ENCODE results near the gene SURF4.

Gene SURF4

DNA sequence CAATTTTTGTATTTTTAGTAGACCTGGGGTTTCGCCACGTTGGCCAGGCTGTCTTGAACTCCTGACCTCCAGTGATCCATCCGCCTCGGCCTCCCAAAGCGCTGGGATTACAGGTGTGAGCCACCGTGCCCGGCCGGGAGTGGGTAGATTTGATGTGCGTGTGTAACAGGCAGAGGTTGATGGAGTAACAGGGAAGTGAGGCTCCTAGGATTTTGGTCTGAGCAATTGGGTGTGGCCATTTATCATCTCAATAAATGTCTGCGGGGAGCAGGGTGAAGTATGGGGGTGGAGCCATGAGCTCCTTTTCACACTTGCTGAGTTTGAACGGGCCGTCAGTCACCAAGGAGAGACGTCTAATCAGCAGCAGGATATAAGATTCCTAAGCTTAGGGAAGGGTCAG, 43.1 kb upstream of the SURF4 start:
- Histone ChIP-seq H3K4me3 (ENCODE audit: low read length) (peak overlapping the region; percentile 89), H3K79me2 (ENCODE audit: control insufficient read depth, low read length) (peaks cover 54% of the 10 kb centered on the region), H3K27ac (ENCODE audit: low read depth, low read length) (no peak overlapping the region), H3K4me2 (ENCODE audit: low read length) (peak overlapping the region; percentile 74), H3K9me2 (replicated peaks; ENCODE audit: control insufficient read depth, low read length) (no peaks in the 10 kb centered on the region), H3K9me3 (ENCODE audit: control insufficient read depth, insufficient read depth, low read length) (no peaks in the 10 kb centered on the region), H3K27me3 (ENCODE audit: control insufficient read depth, low read length) (no peaks in the 10 kb centered on the region), H4K20me1 (ENCODE audit: control insufficient read depth, insufficient read depth, low read depth, low read length) (peaks cover 11% of the 10 kb centered on the region; the same call in 1 of the 2 replicates), H3K4me1 (ENCODE audit: control insufficient read depth, low read length) (peaks cover 54% of the 10 kb centered on the region), H3F3A (ENCODE audit: control insufficient read depth, insufficient read depth) (peaks cover 13% of the 10 kb centered on the region), H3K36me3 (ENCODE audit: control insufficient read depth, low read length) (peaks cover 35% of the 10 kb centered on the region)
- TF ChIP-seq EZH2phosphoT487 (IDR thresholded peaks at IDR 0.05; ENCODE audit: borderline replicate concordance, low read length): no peak
- TF ChIP-seq, protein P1, sequence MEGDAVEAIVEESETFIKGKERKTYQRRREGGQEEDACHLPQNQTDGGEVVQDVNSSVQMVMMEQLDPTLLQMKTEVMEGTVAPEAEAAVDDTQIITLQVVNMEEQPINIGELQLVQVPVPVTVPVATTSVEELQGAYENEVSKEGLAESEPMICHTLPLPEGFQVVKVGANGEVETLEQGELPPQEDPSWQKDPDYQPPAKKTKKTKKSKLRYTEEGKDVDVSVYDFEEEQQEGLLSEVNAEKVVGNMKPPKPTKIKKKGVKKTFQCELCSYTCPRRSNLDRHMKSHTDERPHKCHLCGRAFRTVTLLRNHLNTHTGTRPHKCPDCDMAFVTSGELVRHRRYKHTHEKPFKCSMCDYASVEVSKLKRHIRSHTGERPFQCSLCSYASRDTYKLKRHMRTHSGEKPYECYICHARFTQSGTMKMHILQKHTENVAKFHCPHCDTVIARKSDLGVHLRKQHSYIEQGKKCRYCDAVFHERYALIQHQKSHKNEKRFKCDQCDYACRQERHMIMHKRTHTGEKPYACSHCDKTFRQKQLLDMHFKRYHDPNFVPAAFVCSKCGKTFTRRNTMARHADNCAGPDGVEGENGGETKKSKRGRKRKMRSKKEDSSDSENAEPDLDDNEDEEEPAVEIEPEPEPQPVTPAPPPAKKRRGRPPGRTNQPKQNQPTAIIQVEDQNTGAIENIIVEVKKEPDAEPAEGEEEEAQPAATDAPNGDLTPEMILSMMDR (IDR thresholded peaks at IDR 0.05; ENCODE audit: low read depth, low read length, poor library complexity, severe bottlenecking): no peak

DNA sequence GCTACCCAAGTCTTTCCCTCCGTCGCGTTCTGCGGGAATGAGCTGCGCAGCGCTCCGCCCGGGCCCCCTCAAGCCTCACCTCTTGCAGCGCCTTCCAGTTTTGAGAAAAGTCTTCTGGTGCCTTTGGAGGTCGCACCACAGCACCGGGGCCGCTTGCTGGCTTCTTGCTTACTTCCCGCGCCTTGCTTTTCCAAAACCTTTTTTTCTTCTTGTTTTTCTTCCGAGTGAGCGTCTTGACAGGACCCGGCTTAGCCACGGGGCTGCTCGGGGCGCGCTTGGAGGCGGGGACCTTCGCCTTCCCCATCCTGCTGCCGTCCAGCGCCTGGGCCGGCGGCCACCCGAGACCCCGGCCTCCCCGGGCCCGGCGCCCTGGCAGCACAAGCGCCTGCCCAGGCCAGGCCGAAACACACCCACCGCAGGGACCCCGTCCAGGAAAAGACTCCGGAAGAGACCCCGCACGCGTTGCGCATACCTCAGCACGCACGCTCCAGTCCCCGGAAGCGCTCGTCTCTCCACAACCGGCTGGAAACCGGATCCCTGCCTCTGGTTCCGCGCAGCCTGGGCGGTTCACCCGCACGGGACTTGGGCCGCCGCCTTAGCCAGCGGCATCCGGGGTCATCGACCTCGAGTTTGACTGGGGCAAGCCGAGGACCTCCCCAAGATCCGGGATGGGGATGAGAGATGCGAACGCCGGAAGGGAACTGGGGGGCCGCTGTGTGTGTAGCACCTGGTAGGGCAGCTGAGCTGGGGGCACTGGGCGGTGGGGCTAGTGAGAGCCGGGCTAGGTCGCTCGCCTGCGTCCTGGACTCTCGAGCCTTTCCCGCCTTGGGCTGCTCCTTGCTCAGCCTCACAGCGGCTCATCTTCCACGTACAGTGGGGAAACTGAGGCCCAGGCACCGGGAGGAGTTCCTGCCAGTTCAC, 41.9 kb upstream of the SURF4 start, which contains the start of gene REXO4:
REXO4 (minus strand) TSS at position 470 of the 921 bp plus-strand sequence; CDS start at position 304, 166 bp downstream.
- peaks cover 66% of the 10 kb centered on the region for H3K79me2 ChIP-seq (ENCODE audit: control insufficient read depth, low read length)
- H4K20me1 ChIP-seq (ENCODE audit: control insufficient read depth, insufficient read depth, low read depth, low read length): peaks cover 11% of the 10 kb centered on the region; the same call in 1 of the 2 replicates
- peaks cover 54% of the 10 kb centered on the region for H3K4me1 ChIP-seq (ENCODE audit: control insufficient read depth, low read length)
- H3K9me3 ChIP-seq (ENCODE audit: control insufficient read depth, insufficient read depth, low read length): no peaks in the 10 kb centered on the region
- H3K27me3 ChIP-seq (ENCODE audit: control insufficient read depth, low read length): no peaks in the 10 kb centered on the region
- H3K36me3 ChIP-seq (ENCODE audit: control insufficient read depth, low read length): peaks cover 46% of the 10 kb centered on the region
- peak within 1 kb of the TSS; percentile 74 for H3K4me2 ChIP-seq (ENCODE audit: low read length)
- TF ChIP-seq EZH2phosphoT487 (IDR thresholded peaks at IDR 0.05; ENCODE audit: borderline replicate concordance, low read length): no peak
- TF ChIP-seq, protein P1 (IDR thresholded peaks at IDR 0.05; ENCODE audit: low read depth, low read length, poor library complexity, severe bottlenecking): no peak
- H3K9me2 ChIP-seq (replicated peaks; ENCODE audit: control insufficient read depth, low read length): no peaks in the 10 kb centered on the region
- peak within 1 kb of the TSS; percentile 89 for H3K4me3 ChIP-seq (ENCODE audit: low read length)
- H3F3A ChIP-seq (ENCODE audit: control insufficient read depth, insufficient read depth): peaks cover 13% of the 10 kb centered on the region
- peak within 1 kb of the TSS; percentile 53 for H3K27ac ChIP-seq (ENCODE audit: low read depth, low read length)

DNA sequence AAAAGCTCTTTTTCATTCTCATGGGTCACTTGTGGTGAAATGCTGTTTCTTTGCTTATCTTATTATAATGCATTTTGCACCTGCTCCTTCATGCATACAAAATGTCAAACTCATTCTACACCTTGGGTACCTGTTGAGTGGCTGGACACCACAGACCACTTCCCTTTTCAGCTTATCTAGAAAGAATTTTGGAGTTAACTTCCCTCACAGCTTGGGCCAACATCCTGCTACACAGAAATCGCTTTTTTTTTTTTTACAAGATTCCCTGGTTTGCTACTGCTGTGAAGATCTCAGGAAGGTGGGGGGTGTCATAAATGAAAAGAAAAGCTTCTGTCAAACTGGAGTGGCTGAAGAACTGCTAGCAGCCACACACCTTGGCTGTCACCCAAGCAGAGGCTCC, 39.3 kb upstream of the SURF4 start:
- H3K4me2 ChIP-seq (ENCODE audit: low read length): peak overlapping the region; percentile 74
- H3K4me1 ChIP-seq (ENCODE audit: control insufficient read depth, low read length): peaks cover 37% of the 10 kb centered on the region
- H4K20me1 ChIP-seq (ENCODE audit: control insufficient read depth, insufficient read depth, low read depth, low read length): peaks cover 16% of the 10 kb centered on the region; the same call in 1 of the 2 replicates
- TF ChIP-seq, protein P1 (IDR thresholded peaks at IDR 0.05; ENCODE audit: low read depth, low read length, poor library complexity, severe bottlenecking): no peak
- no peak for TF ChIP-seq EZH2phosphoT487 (IDR thresholded peaks at IDR 0.05; ENCODE audit: borderline replicate concordance, low read length)
- peaks cover 69% of the 10 kb centered on the region for H3K36me3 ChIP-seq (ENCODE audit: control insufficient read depth, low read length)
- H3K9me3 ChIP-seq (ENCODE audit: control insufficient read depth, insufficient read depth, low read length): no peaks in the 10 kb centered on the region
- no peak overlapping the region for H3K27ac ChIP-seq (ENCODE audit: low read depth, low read length)
- 0 out of 2 replicates have a peak overlapping the region, but pooled peaks have one; percentile 89 for H3K4me3 ChIP-seq (ENCODE audit: low read length)
- H3F3A ChIP-seq (ENCODE audit: control insufficient read depth, insufficient read depth): peaks cover 4% of the 10 kb centered on the region; the same call in 1 of the 2 replicates
- no peaks in the 10 kb centered on the region for H3K9me2 ChIP-seq (replicated peaks; ENCODE audit: control insufficient read depth, low read length)
- H3K27me3 ChIP-seq (ENCODE audit: control insufficient read depth, low read length): no peaks in the 10 kb centered on the region
- H3K79me2 ChIP-seq (ENCODE audit: control insufficient read depth, low read length): peaks cover 77% of the 10 kb centered on the region
